ENCODE measurements around the gene ST3GAL5. TPM values are rescaled to one million over a fixed set of nuclear protein-coding genes. Genes with fewer than 3 reads are reported as not detected.

ST3GAL5 gene
- total and polyA plus RNA-seq, 2 of the 8 experiments (the other 6 are each of a cell fraction or from before 2014, with no cell fraction given) = 1.9 to 4.5 TPM

DNA sequence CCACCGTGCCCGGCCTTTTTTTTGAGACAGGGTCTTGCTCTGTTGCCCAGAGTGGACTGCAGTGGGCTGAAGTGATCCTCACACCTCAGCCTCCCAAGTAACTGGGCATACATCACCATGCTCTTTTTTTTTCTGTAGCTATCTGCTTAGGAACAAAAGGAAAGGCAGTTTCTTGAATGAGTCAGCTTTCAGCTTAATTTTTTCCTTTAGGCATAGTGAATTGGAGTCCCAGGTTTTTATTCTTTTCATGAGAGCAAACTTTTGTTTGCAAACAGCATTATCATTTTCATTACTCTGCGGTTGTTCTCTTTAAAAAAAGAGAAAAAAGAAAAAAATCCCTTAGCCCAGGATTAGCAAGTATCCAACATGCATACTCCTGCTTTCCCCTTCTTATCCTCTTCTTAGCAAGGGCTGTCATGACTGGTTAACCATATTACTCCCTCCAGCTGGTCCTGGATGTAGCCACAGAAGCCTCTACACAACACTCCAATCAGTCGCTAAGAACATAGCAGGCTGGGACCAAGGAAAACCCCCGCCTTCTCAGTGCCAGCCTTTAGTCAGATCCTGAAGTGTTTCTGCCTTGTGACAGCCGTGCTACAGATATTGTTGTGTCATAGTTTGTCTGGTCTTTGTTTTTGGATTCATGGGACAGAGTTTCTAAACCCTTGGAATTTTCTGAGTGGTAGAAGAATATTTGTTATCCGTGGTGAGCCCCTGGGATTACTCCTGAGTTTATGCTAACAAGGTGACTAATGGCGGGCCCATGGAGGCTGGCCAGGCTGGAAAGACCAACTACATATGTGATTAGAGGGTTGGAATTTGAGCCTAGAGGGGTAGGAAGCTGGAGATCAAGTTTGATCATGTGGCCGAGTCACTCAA, 23.3 kb upstream of the ST3GAL5 start:
- Histone ChIP-seq H4K5ac (ENCODE audit: insufficient read length, low read depth, low read length) (no peak overlapping the region), H3K18ac (ENCODE audit: extremely low read depth, low read length) (no peak overlapping the region), H3K56ac (replicated peaks; ENCODE audit: insufficient read length, low read depth, low read length) (no peak overlapping the region), H3K27ac (ENCODE audit: low read depth, low read length) (no peak overlapping the region), H3K79me1 (ENCODE audit: low read depth, low read length) (no peaks in the 10 kb centered on the region), H4K8ac (ENCODE audit: extremely low read depth, insufficient read depth, low read length) (no peak overlapping the region), H2BK5ac (ENCODE audit: low read depth, low read length) (no peak overlapping the region), H3K27me3 (replicated peaks in 1 of 4; ENCODE audit: control insufficient read depth in 3 of 4, extremely low read depth in 1 of 4, insufficient read depth in 3 of 4, low read length in 3 of 4) (no peaks in the 10 kb centered on the region), H2BK120ac (replicated peaks; ENCODE audit: low read depth, low read length) (no peak overlapping the region), H2BK12ac (ENCODE audit: low read depth, low read length) (no peak overlapping the region), H3K23me2 (ENCODE audit: low read depth, low read length) (no peaks in the 10 kb centered on the region), H2BK15ac (ENCODE audit: low read length) (no peak overlapping the region), H3K23ac (ENCODE audit: insufficient read length) (no peak overlapping the region), H3K79me2 (ENCODE audit: control insufficient read depth in 1 of 2, insufficient read depth in 2 of 2, low read length in 2 of 2) (no peaks in the 10 kb centered on the region), H2AFZ (ENCODE audit: low read length) (no peak overlapping the region), H3K9ac (replicated peaks in 1 of 4; ENCODE audit: extremely low read depth in 1 of 4, low read depth in 3 of 4, low read length in 3 of 4) (no peak overlapping the region), H3K4me1 (replicated peaks in 1 of 4; ENCODE audit: control insufficient read depth in 3 of 4, insufficient read depth in 4 of 4, low read length in 3 of 4) (no peaks in the 10 kb centered on the region), H3K36me3 (ENCODE audit: control insufficient read depth in 2 of 4, insufficient read depth in 4 of 4, low read length in 3 of 4) (no peaks in the 10 kb centered on the region), H3K14ac (ENCODE audit: insufficient read length) (no peak overlapping the region), H3K4me3 (ENCODE audit: extremely low read depth in 1 of 4, insufficient read depth in 2 of 4, low read depth in 3 of 4, low read length in 4 of 4) (no peak overlapping the region), H2BK20ac (ENCODE audit: low read length) (no peak overlapping the region), H2AK5ac (ENCODE audit: low read depth, low read length) (no peak overlapping the region), H3K4ac (replicated peaks; ENCODE audit: insufficient read length, low read depth, low read length) (no peak overlapping the region), H3K9me3 (ENCODE audit: insufficient read depth in 2 of 2, low read depth in 1 of 2, low read length in 1 of 2) (no peaks in the 10 kb centered on the region), H4K20me1 (replicated peaks in 1 of 2; ENCODE audit: control insufficient read depth in 1 of 2, insufficient read depth in 2 of 2, low read length in 2 of 2) (peaks cover 0 to 1% of the 10 kb centered on the region in 2 experiments), H3K4me2 (ENCODE audit: insufficient read depth in 1 of 2, low read depth in 2 of 2, low read length in 2 of 2) (no peak overlapping the region), H4K91ac (replicated peaks; ENCODE audit: insufficient read length, low read length) (no peak overlapping the region)
- DNase-seq (ENCODE audit: low read depth in 1 of 2, low spot score in 2 of 2) (no peak), FAIRE-seq (no peak)
- 79% methylated on average over 9 of the region's 9 CpGs; no CpG with 5 or more reads in 1 of the 2 experiments for WGBS, 2 experiments (ENCODE audit: extremely low coverage in 1 of 2, insufficient coverage in 1 of 2, insufficient read length in 1 of 2, insufficient replicate concordance in 2 of 2, low coverage in 1 of 2, low lambda C conversion rate in 2 of 2, missing lambda C conversion rate in 1 of 2)
- CTCF ChIA-PET (ENCODE audit: partially characterized antibody) = interaction anchor here (0.7 to 1.2 kb wide), 4 partner anchors 18 to 109 kb away, joined by 3 to 5 read pairs (median 3); no protein-coding TSS in a partner anchor
- POLR2A ChIA-PET (ENCODE audit: partially characterized antibody) = no interaction called here
- no peak for TF ChIP-seq RBBP5 (IDR thresholded peaks at IDR 0.05; ENCODE audit: borderline replicate concordance, low read depth, low read length)
- no peak for TF ChIP-seq JUN (IDR thresholded peaks at IDR 0.05; ENCODE audit: low read depth, low read length)
- TF ChIP-seq SUZ12 (IDR thresholded peaks at IDR 0.05; ENCODE audit: low read length) = no peak
- TF ChIP-seq NRF1 (IDR thresholded peaks at IDR 0.05; ENCODE audit: low read depth, low read length) = no peak
- no peak for TF ChIP-seq POLR2A (IDR thresholded peaks at IDR 0.05; ENCODE audit: control extremely low read depth in 1 of 2, low read depth in 2 of 2, low read length in 2 of 2)
- TF ChIP-seq, protein P1, sequence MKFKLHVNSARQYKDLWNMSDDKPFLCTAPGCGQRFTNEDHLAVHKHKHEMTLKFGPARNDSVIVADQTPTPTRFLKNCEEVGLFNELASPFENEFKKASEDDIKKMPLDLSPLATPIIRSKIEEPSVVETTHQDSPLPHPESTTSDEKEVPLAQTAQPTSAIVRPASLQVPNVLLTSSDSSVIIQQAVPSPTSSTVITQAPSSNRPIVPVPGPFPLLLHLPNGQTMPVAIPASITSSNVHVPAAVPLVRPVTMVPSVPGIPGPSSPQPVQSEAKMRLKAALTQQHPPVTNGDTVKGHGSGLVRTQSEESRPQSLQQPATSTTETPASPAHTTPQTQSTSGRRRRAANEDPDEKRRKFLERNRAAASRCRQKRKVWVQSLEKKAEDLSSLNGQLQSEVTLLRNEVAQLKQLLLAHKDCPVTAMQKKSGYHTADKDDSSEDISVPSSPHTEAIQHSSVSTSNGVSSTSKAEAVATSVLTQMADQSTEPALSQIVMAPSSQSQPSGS (IDR thresholded peaks at IDR 0.05; ENCODE audit: low read length) = no peak
- no peak for TF ChIP-seq KDM5A (IDR thresholded peaks at IDR 0.05; ENCODE audit: low read length)
- no peak for TF ChIP-seq BACH1 (IDR thresholded peaks at IDR 0.05; ENCODE audit: low read length)
- TF ChIP-seq ASH2L (IDR thresholded peaks at IDR 0.05; ENCODE audit: low read length) = no peak
- no peak for TF ChIP-seq TEAD4 (IDR thresholded peaks at IDR 0.05; ENCODE audit: low read depth, low read length)
- TF ChIP-seq CHD2 (IDR thresholded peaks at IDR 0.05; ENCODE audit: low read length) = no peak
- no peak for TF ChIP-seq JUND (IDR thresholded peaks at IDR 0.05; ENCODE audit: low read length)

All from H1 (cell line).